Uterus (tissue), 2 donors: Measurements from ENCODE around the gene EP400.

Experiments used
- POLR2A ChIP-seq, 2 donors: fragments of 450-650 bp; IDR thresholded peaks; one replicate each; pipeline ENCODE4 v1.6.1; 2016; ENCODE audit warnings: antibody characterized with exemption in 2 of 2, mild to moderate bottlenecking in 1 of 2, moderate library complexity in 1 of 2
- TF ChIP-seq, protein P1 (sequence below), 4 experiments: fragments of 200-600 bp in 2 of 4; fragments of 450-650 bp in 2 of 4; sonication (generic) in 2 of 4; IDR thresholded peaks; one replicate each; pipeline ENCODE4 v1.5.1; 2016 to 2019; ENCODE audit warnings: antibody characterized with exemption in 4 of 4, mild to moderate bottlenecking in 2 of 4, moderate library complexity in 1 of 4

DNA sequence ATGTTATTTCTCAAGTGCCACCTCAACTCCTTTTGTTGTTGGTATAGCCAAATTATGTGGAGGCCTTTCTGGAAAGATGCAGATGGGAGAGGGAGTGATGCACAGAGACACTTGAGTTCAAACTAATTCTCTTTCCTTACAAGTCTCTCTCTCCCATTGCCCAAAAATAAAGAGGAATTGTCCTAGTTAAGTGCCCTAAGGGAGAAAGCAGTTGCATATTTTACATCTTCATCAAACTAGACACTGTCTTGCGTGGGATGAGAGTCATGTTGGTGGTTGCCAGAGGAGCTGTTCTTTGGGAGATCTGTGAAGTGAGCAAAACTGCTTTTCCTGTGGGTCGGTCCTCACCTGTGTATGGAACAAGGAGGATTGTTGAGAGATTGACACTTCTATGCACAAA is 72.2 kb downstream of the EP400 start:
- TF ChIP-seq, protein P1, sequence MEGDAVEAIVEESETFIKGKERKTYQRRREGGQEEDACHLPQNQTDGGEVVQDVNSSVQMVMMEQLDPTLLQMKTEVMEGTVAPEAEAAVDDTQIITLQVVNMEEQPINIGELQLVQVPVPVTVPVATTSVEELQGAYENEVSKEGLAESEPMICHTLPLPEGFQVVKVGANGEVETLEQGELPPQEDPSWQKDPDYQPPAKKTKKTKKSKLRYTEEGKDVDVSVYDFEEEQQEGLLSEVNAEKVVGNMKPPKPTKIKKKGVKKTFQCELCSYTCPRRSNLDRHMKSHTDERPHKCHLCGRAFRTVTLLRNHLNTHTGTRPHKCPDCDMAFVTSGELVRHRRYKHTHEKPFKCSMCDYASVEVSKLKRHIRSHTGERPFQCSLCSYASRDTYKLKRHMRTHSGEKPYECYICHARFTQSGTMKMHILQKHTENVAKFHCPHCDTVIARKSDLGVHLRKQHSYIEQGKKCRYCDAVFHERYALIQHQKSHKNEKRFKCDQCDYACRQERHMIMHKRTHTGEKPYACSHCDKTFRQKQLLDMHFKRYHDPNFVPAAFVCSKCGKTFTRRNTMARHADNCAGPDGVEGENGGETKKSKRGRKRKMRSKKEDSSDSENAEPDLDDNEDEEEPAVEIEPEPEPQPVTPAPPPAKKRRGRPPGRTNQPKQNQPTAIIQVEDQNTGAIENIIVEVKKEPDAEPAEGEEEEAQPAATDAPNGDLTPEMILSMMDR (IDR thresholded peaks at IDR 0.05) = no peak
- TF ChIP-seq POLR2A (IDR thresholded peaks at IDR 0.05) = no peak
